Measurements from ENCODE around the gene DEUP1.

DNA sequence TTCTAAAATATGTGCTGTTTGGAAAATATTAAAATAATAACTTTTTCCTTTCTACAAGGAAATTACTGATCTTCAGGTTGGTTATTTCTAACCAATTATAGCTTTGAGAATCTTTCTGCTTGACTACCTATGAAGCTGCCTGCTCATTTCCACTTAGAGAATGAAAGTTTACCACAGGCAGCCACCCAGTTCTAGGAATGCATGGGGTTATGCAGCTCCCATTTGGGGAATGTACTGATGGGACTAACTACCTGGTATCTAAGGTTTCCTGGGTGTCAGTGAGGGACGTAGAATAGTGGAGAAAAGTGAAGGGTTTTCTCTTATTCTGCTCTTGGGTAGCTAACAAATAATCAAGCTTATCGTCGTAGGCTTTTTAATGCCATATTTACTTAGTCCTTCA lies 73.4 kb downstream of the DEUP1 start:
- TF ChIP-seq CEBPB (IDR thresholded peaks at IDR 0.05; ENCODE audit: low read depth) (no peak), EZH2 (IDR thresholded peaks at IDR 0.05) (no peak)
- TF ChIP-seq, protein P1, sequence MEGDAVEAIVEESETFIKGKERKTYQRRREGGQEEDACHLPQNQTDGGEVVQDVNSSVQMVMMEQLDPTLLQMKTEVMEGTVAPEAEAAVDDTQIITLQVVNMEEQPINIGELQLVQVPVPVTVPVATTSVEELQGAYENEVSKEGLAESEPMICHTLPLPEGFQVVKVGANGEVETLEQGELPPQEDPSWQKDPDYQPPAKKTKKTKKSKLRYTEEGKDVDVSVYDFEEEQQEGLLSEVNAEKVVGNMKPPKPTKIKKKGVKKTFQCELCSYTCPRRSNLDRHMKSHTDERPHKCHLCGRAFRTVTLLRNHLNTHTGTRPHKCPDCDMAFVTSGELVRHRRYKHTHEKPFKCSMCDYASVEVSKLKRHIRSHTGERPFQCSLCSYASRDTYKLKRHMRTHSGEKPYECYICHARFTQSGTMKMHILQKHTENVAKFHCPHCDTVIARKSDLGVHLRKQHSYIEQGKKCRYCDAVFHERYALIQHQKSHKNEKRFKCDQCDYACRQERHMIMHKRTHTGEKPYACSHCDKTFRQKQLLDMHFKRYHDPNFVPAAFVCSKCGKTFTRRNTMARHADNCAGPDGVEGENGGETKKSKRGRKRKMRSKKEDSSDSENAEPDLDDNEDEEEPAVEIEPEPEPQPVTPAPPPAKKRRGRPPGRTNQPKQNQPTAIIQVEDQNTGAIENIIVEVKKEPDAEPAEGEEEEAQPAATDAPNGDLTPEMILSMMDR (IDR thresholded peaks at IDR 0.05 in 2 of 3, conservative IDR thresholded peaks at IDR 0.05 in 1 of 3; ENCODE audit: borderline replicate concordance in 1 of 3, insufficient read depth in 1 of 3, low read depth in 2 of 3, low read length in 2 of 3): no peak
